HEK293T (cell line): Measurements from ENCODE around the gene VASH1.
"Not testable (repeated sequence)": the region's sequence is repeated elsewhere in the genome, so short reads cannot be mapped to it uniquely, and the experiment has no call there.

ENCODE experiments used
- ELF4 ChIP-seq: fragments of 450-650 bp; IDR thresholded peaks from 2 replicates; pipeline ENCODE4 v1.6.1; 2017; ENCODE audit warnings: antibody characterized with exemption
- FOXA1 ChIP-seq: fragments of 450-650 bp; IDR thresholded peaks from 2 replicates; pipeline ENCODE4 v1.6.1; 2016; ENCODE audit warnings: mild to moderate bottlenecking
- FOXM1 ChIP-seq: fragments of 450-650 bp; IDR thresholded peaks from 2 replicates; pipeline ENCODE4 v1.6.1; 2017; ENCODE audit warnings: mild to moderate bottlenecking, borderline replicate concordance
- L3MBTL2 ChIP-seq: fragments of 450-650 bp; conservative IDR thresholded peaks from 2 replicates; pipeline ENCODE4 v1.6.1; 2016; ENCODE audit warnings: mild to moderate bottlenecking
- SP1 ChIP-seq: fragments of 450-650 bp; IDR thresholded peaks from 2 replicates; pipeline ENCODE4 v1.6.1; 2017
- SUZ12 ChIP-seq: fragments of 450-650 bp; IDR thresholded peaks from 2 replicates; pipeline ENCODE4 v1.6.1; 2016; ENCODE audit warnings: mild to moderate bottlenecking
- ZNF384 ChIP-seq: fragments of 450-650 bp; IDR thresholded peaks from 2 replicates; pipeline ENCODE4 v1.6.1; 2016

DNA sequence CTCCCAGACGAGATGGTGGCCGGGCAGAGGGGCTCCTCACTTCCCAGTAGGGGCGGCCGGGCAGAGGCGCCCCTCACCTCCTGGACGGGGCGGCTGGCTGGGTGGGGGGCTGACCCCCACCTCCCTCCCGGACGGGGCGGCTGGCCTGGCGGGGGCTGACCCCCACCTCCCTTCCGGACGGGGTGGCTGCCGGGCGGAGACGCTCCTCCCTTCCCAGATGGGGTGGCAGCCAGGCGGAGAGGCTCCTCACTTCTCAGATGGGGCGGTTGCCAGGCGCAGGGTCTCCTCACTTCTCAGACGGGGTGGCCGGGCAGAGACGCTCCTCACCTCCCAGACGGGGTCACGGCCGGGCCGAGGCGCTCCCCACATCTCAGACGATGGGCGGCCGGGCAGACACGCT, 26.8 kb upstream of the VASH1 start:
- TF ChIP-seq FOXM1, ZNF384, SUZ12, FOXA1, L3MBTL2, ELF4, SP1: not testable (repeated sequence)
